GM19395 (cell line): ENCODE measurements around the gene MYL10.

Source experiments
- ATAC-seq: cut with Tn5 transposase; IDR thresholded peaks from one replicate; pipeline ENCODE4 v1.9.1; 2021; ENCODE audit warnings: mild to moderate bottlenecking, moderate library complexity; ENCODE audit not compliant: unreplicated experiment

MYL10 gene

DNA sequence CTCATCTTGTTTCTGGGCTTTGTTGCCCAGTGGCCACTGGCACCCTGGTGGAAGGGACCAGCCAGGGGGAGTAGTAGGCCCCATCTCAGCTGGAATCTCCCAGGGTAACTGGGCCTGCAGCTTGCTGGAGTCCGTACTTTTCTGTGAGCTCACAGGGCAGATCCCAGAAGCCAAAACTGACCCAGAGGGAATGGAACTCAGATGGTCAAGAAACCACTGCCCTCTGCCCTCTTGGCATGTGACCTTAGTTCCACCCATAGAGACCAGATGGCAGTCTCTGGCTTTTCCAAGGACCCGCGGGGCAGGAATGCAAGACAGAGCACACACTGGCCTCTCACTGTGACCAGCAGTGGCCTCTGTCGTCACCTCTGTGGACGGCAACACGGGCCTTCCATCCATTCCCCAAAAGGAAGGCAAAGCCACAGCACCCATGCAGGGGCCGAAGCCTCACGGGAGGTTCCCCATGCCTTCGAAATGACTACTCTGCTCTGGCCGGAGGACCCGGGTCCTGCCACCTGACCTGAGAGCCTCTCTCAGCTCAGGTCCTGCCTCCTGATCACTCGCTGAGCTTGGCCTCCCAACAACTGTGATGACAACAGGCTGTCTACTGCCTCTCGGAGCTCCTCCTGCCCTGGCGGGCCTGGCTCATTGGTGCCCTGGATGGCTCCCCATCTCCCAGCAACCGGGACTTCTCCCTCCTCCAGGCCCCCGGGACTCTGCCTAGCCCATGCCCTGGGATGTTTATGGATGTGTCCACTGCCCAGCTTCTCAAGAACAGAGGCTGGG, 29.9 kb downstream of the MYL10 start:
- no peak for ATAC-seq

DNA sequence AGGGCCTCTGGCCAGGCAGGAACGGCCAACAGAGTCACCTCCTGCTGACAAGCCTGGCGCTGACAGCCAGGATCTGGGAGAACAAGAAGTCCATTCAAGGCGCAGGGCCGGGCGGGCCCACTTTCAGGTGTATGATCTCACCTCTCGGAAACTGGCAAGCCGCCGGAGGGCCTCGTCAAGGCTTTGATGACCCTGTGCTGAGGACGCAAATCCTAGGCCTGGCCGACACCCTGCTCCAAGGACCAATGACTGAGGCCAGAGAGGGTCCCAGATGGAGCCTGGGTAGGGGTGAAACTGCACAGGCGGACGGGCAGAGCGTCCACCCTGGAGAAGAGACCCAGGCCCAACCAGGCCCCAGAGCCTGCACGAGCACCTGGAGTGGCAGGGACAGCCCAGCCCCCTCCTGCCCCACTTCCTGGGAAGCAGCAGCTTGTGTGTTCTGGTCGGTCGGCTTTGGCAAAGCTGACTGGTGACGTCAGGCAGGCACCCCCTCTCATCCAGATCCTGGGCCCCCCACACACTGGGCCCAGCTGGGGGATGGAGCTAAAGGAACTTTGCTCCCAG, 30.6 kb downstream of the MYL10 start:
- no peak for ATAC-seq

DNA sequence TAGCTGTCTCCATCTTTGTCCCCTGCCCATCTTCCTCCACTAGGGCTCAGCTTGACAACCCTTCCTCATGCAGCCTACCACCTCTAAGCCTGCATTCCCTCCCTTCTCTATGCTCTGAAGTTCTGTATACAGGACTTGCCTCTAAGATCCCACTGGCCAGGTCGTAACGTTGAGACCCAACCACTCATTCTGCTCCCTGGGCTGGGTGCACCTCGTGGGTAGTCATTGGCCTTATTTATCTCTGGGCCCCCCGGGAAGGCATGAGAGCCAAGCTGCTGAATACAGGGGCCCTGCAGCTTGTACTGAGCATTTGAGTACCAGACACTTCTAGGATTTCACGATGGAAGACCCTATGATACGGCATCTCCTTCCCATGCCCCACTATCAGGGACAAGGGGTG, 31.2 kb downstream of the MYL10 start:
- no peak for ATAC-seq

DNA sequence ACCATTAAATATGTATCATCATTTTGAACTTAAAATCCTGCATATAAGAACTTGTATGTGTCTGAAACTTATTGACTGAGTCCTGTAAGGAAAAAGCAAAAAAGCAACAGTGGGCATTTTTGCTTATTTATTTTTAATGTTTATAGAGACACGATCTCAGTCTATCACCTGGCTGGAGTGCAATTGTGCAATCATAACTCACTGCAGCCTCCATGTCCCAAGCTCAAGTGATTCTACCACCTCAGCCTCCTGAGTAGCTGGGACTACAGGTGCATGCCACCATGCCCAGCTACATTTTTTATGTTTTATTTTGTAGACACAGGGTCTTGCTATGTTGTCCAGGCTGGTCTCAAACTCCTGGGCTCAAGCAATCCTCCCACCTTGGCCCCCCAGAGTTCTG, 32.2 kb downstream of the MYL10 start:
- ATAC-seq: no peak

DNA sequence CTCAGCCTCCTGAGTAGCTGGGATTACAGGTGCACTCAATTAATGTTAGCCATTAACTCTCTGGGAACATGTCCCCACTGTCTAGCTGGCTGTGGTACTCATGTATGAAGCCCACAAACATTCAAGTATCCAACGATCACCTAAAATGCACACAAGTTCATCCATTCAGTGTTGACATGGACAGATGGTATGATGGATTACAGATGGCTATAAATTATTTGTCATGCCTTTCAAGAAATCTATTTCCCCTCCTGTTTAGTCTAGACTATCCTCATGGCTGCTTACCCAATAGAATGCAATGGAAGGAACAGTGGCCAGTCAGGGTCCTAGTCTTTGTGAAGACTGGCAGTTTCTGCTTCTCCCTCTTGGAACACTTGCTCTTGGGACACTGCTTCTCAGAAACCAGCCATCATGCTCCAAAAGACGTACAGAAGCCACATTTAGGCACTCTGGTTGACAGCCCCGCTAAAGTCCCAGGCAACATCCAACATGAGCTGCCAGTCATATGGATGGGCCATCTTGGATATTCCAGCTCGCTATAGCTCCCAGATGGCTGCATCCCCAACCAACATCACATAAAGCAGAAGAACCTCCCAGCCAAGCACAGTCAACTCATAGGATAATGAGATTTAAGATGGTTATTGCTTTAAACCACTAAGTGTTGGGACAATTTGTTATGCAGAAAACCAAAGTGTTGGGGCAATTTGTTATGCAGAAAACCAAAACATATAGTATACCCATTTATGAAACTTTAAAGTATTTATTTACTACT, 33.1 kb downstream of the MYL10 start:
- no peak for ATAC-seq

DNA sequence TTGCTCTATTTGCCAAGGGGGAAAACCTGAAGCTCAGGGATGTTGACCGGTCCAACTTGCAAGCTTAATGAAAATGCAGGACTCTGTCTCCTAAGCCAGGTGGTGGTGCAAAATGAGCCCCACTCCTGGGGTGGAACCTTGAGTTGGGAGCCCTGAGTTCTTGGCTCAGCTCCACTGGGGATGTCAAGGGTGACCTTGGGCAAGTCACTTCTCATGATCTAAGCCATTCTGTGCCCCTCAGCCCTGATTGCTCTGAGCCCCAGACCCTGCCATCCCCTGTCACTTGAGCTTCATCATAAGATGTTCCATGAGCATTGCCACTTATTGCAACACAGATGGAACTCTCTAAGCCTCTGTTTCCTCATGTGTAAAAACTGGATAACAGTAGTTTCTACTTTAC, 33.9 kb downstream of the MYL10 start:
- no peak for ATAC-seq

DNA sequence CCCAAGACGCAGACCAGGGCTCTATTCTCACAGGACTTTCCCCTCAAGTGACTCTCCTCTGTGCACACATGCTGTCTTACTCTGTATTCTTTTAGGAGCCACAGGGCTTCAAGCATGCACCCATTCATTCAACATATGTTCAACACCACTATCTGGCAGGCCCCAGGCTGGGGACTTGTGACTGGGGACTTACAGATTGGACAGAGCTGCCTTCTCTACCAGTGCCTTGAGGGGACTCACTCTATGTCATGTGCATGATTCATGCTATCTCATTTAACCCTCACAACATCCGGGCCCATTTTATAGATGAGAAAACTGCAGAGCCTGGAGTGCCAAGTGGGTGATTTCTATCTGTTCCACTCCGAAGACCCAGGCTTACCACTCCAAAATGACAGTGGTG, 34.3 kb downstream of the MYL10 start:
- no peak for ATAC-seq

DNA sequence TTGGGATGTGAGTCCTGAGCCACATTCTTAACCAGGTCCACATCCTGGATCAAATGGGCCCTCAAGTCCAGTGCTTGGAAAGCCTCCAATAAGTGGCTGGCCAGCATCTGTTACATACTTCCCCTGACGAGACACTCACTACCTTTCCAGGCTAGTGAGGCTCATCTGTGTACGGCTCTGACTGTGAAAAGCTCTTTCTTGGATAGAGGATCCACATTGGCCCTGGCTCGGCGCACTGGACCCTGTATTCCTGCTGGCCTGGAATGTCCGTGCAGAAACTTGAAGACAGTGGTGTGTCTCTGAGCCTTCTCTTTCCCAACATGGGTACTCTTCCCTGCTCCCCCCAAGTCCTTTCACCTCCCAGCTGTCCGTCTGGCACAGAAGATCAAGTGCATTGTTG, 35.5 kb downstream of the MYL10 start:
- ATAC-seq: no peak

DNA sequence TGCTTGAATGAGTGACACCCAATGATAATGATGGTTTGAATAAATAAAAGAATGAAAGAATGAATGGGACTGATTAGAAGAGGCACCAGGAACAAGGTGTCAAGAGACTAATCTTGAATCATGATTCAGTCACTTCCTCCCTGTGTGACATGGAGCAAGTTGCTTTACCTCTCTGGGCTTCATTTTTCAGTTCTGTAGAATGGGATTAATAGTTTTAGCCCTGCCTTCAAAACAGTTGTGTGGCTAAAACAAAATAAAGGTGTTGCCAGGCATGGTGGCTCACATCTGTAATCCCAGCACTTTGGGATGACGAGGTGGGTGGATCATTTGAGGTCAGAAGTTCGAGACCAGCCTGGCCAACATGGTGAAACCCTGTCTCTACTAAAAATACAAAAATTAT, 37.6 kb downstream of the MYL10 start:
- no peak for ATAC-seq

DNA sequence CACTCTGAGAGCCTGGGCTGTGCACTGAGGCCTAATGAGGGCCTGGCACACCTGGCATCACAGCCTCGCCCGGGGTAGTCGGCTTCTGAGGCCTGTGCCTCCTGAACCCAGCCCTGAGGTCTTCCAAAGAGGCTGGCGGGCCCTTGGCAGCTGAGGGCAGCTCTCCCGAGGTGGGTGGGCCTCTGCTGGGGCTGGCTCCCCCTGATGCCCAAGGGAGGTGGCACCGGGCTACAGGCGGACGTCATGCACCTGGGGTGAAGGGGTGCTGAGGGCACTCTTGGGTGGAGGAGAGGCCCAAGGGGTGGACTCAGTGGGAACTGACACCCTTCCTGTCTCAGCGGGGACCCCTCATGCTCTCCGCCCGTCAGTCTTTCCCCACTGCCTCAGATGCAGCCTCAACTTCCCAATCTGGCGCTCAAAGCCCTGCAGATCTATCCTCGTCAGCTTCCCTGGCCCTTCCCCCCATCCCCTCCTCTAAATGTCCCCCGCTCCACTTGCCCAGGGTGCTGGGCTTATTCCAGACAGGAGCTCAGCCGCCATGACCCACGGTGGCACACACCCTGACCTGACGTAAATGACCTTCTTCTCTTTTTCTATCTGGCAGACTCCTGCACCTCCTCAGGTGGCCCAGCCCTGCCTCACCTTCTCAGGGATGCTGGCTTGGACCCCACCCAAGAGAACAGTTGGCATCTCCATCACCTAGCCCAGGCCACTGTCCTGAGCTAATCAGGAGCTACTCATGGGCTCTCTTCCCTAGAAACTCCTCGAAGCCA, 38.2 kb downstream of the MYL10 start:
- ATAC-seq: no peak

DNA sequence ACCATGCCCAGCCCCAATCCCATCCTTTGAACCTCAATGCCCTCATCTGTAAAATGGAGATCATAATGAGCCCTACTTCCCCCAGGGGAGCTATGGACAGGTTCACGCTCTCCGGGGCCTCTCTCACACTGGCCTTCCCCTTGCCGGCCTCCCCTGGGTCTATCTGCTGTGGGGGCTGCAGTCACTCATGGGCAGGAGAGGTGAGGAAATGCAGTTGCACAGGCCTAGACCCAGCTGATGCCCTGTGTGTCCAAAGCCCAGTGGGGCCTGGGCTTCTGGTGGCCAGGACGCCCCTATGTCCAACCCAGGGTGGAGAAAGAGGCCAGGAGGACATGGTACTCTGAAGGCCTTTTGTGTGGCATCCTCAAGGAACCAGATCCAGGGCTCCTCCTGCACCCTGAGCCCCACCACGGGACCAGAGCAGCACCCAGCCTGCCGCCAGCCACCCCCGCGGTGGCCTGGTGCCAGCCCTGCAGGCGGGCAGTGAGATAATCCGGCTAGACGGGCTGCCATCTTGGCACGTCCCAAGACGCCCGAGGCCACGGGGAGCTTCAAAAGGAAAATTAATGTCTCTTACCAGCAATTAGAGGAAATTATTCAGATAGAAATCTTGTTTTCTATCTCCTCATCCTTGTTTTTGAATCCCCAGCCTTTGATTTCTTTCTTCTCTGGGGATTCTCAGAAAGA, 39.0 kb downstream of the MYL10 start:
- no peak for ATAC-seq

DNA sequence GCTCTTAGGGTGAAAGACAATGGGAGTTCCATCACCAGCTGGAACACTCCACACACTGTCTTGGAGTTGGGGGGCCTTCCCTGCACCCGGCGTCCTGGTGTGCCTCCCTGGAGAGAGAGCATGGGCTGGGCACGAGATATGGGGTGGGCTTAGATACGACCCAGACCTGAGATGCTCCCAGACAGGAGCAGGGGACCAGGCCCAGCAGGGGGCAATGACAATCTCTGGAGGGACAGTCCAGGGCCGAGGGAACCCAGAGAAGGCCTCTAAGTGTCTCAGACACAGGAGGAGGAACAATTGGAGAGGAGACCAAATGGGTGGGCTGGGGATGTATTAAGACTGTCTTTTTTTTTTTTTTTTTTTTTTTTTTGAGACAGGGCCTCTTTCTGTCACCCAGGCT, 40.0 kb downstream of the MYL10 start:
- no peak for ATAC-seq

DNA sequence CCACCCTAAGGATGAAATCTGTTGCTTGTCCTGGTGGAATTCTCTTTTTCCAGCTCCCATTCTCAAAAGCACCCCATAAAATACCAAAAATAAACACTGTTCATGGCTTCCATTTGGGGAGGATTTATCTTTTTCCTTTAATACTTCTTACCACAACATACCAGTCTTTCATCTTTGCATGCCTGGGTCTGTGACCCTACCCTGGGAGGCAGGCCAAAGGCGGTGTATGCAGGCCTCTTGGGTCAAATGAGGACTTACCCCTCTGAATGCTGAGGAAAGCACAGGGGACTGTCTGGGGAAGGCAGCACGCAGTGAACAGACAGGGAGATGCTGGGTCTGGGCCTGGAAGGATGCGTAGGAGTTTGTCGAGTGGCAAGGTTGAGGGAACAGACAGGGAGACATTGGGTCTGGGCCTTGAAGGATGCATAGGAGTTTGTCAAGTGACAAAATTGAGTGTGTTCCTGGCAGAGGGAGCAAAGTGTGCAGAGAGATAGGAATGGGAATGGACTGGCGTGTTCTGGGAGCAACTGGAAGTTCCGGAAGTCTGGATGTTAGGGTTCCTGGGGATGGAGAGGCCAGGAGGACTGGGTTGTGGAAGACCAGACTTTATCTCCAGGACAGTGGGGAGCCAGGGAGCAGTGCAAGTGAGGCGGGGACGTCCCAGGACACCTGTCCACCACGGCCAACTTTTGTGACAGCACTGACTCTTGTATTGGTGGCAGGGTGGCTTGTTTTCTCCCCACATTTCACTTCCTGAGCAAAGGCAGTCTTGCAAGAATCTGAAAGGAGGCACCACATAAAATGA, 40.8 kb downstream of the MYL10 start:
- ATAC-seq: no peak

DNA sequence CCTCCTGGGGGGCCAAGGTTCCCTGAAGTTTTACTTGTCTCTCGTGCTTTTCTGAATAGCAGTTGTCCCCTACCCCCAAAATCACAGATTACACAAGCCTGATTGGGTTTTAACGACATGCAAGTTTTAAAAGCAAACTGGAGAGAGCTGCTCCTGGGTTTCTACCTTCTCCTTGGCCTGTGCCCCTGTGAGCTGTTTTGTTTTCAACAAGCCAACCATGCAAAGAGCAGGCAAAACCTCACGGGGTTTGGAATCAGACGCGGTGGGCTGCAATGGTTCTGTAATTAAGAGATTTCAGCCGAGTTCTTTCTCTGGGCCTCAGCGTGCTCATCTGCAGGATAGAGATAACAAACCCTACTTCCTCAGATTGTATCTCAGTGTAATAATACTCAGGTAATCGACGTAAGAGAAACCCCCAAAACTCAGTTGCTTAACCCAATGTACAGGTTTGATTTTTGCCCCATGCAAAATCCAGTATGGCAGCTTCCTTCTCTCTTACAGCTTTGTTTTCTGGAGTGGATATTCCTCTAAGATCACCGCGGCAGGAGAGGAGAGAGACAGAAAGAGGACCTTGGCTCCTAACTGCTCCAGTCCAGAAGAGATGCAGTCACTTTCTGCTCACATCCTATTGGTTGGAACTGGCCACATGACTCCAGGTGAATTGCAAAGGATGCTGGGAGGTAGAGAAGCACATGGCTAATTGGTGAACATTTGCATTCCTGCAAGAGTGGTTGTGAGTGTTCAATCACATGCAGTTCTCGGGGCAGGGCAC, 42.0 kb downstream of the MYL10 start:
- ATAC-seq: no peak

DNA sequence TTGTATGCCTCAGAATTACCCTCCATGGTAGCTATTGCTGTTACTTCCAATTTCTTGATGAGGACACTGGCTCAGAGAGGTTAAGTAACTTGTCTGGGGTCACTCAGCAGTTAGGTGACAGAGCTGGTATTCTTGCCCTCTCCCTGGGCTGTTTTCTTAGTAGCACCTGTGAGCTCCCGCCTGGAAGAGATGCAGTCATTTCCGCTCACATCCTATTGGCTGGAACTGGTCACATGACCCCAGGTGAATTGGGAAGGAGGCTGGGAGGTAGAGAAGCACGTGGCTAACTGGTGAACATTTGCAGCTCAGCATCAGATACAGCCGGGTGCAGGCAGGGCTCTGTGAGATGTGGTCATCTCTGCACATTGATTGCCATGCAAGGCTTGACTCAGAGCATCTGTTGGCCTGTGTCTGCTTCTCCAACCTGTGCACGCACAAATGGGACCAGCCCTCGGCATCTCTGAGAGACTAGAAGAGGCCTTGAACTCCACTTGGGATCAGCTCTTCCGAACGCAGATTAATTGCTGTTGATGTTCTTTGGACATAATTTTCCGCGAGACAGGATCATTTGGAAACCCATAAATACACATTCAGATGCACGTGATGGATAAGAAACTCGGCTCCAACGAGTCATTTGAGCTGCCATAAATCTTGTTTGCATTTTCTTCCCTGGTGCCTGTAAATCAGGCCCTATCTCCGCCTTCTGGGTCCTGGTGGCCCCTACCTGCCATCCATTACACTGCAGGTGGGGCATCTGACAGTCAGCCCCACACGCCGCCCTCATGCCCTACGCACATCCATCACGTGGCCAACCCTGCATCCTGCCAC, 42.8 kb downstream of the MYL10 start:
- no peak for ATAC-seq

DNA sequence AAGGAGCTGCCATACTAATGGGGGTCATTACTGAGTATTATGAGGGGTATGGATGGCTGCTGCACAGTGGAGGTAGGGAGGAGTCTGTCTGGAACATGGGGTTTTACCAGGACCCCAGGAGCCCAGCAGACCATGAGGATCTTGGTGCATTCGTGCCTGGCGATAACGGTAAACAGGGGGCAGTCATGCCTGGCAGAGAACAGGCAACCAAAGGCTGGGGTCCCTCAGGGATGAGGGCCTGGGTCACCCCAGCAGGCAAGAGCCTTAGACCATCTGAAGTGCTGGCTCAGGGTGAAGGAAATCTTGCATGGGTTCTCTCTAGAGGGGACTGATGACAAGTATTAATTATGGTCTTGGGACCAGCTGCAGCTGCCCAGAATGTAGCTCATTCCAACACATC, 46.1 kb downstream of the MYL10 start:
- no peak for ATAC-seq

DNA sequence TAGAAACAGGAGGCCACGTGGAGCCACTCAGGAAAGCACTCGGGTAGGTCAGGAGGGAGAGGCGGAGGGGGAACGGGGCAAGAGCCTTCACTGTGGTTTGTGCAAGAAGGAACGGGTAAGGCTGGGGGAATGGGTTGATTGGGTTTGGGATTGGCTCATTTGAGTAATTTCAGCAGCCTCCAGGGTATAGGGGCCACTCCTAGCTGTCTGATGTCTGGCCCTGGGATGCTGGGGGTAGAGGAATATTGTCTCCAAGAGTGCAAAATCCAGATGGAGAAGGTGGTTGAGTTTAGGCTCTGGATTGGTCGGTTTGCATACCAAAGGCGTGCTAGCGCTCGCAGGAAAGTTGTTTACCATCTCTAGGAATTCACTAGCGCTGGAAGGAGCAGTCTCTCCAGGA, 47.2 kb downstream of the MYL10 start:
- no peak for ATAC-seq

DNA sequence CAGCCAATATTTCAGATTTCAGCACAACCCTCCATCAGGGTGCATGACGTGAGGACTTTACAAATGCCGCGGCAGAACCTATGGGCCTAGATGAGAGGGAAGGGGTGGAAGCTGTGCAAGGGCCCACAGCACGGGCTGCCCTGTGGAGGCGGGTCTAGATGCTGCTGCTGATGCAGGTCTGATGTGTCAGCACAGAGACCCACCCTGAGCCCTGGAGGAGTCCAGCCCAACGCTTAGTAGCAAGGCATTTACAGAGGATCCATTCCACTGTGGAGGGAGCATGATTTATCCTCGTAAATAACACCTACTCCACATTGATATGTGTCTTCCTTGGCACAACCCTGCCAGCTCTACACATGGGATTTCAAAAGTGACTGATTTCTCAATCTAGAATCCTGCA, 48.5 kb downstream of the MYL10 start:
- ATAC-seq: no peak
